K562 (cell line): ENCODE data around the gene KAZN. TPM values are rescaled to one million over a fixed set of nuclear protein-coding genes. Genes with fewer than 3 reads are reported as not detected.
A peak's percentile ranks its signal among the peaks of the same experiment; 100 is the strongest.

ENCODE experiments used
- ATAC-seq: fragments of 200-7000 bp; cut with Tn5 transposase; 3 replicates; pipeline ENCODE4 v1.9.1; 2020; ENCODE audit warnings: moderate library complexity
- BruUV-seq: library from RNA; stranded (reverse); fragments of 400-500 nt; replicated peaks from 2 replicates; lab custom pipeline; 2021; lab: Mats Ljungman, UMichigan
- CTCF ChIA-PET: fragments of 300-600 bp; formaldehyde crosslinking; extraction: SDS; loops from one replicate; lab custom pipeline; 2021; ENCODE audit warnings: low intra/inter-chr PET ratio; lab: Yijun Ruan, JAX
- POLR2A ChIA-PET: fragments of 300-600, 350-650 bp; sonication (Branson Sonifier 250); formaldehyde crosslinking; extraction: SDS; loops from one replicate; lab custom pipeline; 2021; ENCODE audit warnings: antibody characterized with exemption, inconsistent platforms; lab: Yijun Ruan, JAX
- DNase-seq, 4 experiments: peaks; one replicate each; pipeline versions ENCODE4 v3.0.0 to v3.0.0-alpha.2; 2011 to 2018; ENCODE audit warnings: low spot score in 3 of 4, mixed read lengths in 3 of 4; ENCODE audit errors: extremely low read depth in 1 of 4
- FAIRE-seq: peaks from 2 replicates; lab custom pipeline; 2011; peaks lifted over from hg19 to GRCh38; lab: Jason Lieb, UNC
- H2AFZ ChIP-seq: 2 replicates; pipeline ENCODE4 v1.6.0; 2011; ENCODE audit warnings: low read depth, low read length, control low read depth, inconsistent platforms
- H3K27ac ChIP-seq: fragments of 200-600 bp; 3 replicates; pipeline ENCODE4 v1.8.0; 2011; ENCODE audit warnings: low read depth, mild to moderate bottlenecking, control low read depth, inconsistent platforms, low read length, moderate library complexity, mixed read lengths; ENCODE audit errors: extremely low read depth
- H3K27me3 ChIP-seq, 2 experiments: fragments of 300-600 bp in 1 of 2; 2 replicates in 1 of 2; 3 replicates in 1 of 2; pipeline versions ENCODE4 v1.6.0 to v1.8.0; 2011; ENCODE audit warnings: inconsistent platforms in 2 of 2, low read length in 2 of 2, mild to moderate bottlenecking in 1 of 2, mixed read lengths in 1 of 2, moderate library complexity in 1 of 2; ENCODE audit not compliant: control insufficient read depth in 2 of 2, insufficient read depth in 2 of 2
- H3K36me3 ChIP-seq: fragments of 300-600 bp; 3 replicates; pipeline ENCODE4 v1.8.0; 2011; ENCODE audit warnings: mild to moderate bottlenecking, low read length, inconsistent platforms; ENCODE audit not compliant: control insufficient read depth, insufficient read depth
- H3K4me1 ChIP-seq, 2 experiments: fragments of 200-600 bp in 1 of 2; replicated peaks in 1 of 2; 2 replicates in 1 of 2; 3 replicates in 1 of 2; pipeline versions ENCODE4 v1.5.1 to v1.8.0; 2011; ENCODE audit warnings: inconsistent platforms in 2 of 2, low read length in 2 of 2, mild to moderate bottlenecking in 1 of 2, mixed read lengths in 1 of 2, moderate library complexity in 1 of 2; ENCODE audit not compliant: control insufficient read depth in 2 of 2, insufficient read depth in 2 of 2
- H3K4me2 ChIP-seq: 2 replicates; pipeline ENCODE4 v1.6.1; 2011; ENCODE audit warnings: low read length, control low read depth, inconsistent platforms, mixed read lengths; ENCODE audit not compliant: insufficient read depth
- H3K4me3 ChIP-seq: fragments of 200-600 bp; sonication (generic), shearing (Covaris generic); 2 replicates; pipeline ENCODE4 v1.5.1; 2016; ENCODE audit warnings: control low read depth, inconsistent platforms
- H3K79me2 ChIP-seq: fragments of 200-600 bp; 3 replicates; pipeline ENCODE4 v1.8.0; 2011; ENCODE audit warnings: low read length, inconsistent platforms; ENCODE audit not compliant: control insufficient read depth, insufficient read depth
- H3K9ac ChIP-seq, 2 experiments: 2 replicates each; pipeline versions ENCODE4 v1.6.0 to v1.6.1; 2011; ENCODE audit warnings: low read depth in 2 of 2, low read length in 2 of 2, control low read depth in 1 of 2, inconsistent platforms in 1 of 2, mild to moderate bottlenecking in 1 of 2, mixed read lengths in 1 of 2; ENCODE audit not compliant: insufficient read depth in 1 of 2
- H3K9me1 ChIP-seq: one replicate; pipeline ENCODE4 v1.6.0; 2011; ENCODE audit warnings: inconsistent platforms, mild to moderate bottlenecking, low read length, moderate library complexity; ENCODE audit not compliant: control insufficient read depth, insufficient read depth
- H3K9me3 ChIP-seq: replicated peaks from 2 replicates; pipeline ENCODE4 v1.5.1; 2011; ENCODE audit warnings: low read depth, low read length, inconsistent platforms; ENCODE audit not compliant: control insufficient read depth, insufficient read depth
- H4K20me1 ChIP-seq: replicated peaks from 2 replicates; pipeline ENCODE4 v1.6.1; 2011; ENCODE audit warnings: low read length, inconsistent platforms, mixed read lengths; ENCODE audit not compliant: control insufficient read depth, insufficient read depth
- NFIC ChIP-seq: fragments of 450-650 bp; IDR thresholded peaks from 2 replicates; pipeline ENCODE4 v1.6.1; 2017; ENCODE audit warnings: mild to moderate bottlenecking, inconsistent platforms
- STAT5B ChIP-seq: fragments of 250-450 bp; sonication (Bioruptor Pico); IDR thresholded peaks from 2 replicates; pipeline ENCODE4 v1.8.0; 2021; ENCODE audit warnings: mild to moderate bottlenecking, inconsistent platforms
- ZBTB40 ChIP-seq, 2 experiments: fragments of 450-650 bp in 1 of 2; sonication (generic) in 1 of 2; formaldehyde crosslinking in 1 of 2; IDR thresholded peaks; 2 replicates each; pipeline versions ENCODE4 v1.7.1 to v1.9.0; 2016 to 2022; ENCODE audit warnings: inconsistent platforms in 1 of 2, mild to moderate bottlenecking in 1 of 2, missing genetic modification reagents in 1 of 2
- ZNF253 ChIP-seq: fragments of 250-450 bp; sonication (Bioruptor Pico); conservative IDR thresholded peaks from 2 replicates; pipeline ENCODE4 v1.6.1; 2021; ENCODE audit warnings: mild to moderate bottlenecking
- ZSCAN29 ChIP-seq: fragments of 450-650 bp; IDR thresholded peaks from 2 replicates; pipeline ENCODE4 v1.6.1; 2017
- WGBS: fragments of 100-300 bp; shearing (Covaris generic); methylation state at CpG from one replicate; pipeline ENCODE4 v1.1.6; 2016; ENCODE audit warnings: low coverage, mixed read lengths; ENCODE audit not compliant: insufficient coverage; ENCODE audit errors: missing lambda C conversion rate; 5-methylcytosine and 5-hydroxymethylcytosine counted together
- in situ Hi-C: fragments of 300-500 bp; cut with MboI; formaldehyde crosslinking; loops from 4 replicates; pipeline ENCODE4 v1.15.0; 2018; ENCODE audit warnings: inconsistent platforms, mixed read lengths
- intact Hi-C: fragments of 100-400 bp; cut with micrococcal nuclease; formaldehyde crosslinking; loops from 2 replicates; pipeline ENCODE4 v1.14.2; 2022
- polyA plus RNA-seq, 8 experiments: library from polyadenylated mRNA; depleted of rRNA in 4 of 8; stranded (reverse) in 5 of 8; unstranded in 3 of 8; fragments of >200 nt; fragmentation: Nextera tagmentation in 2 of 8; fragmentation: Illumina TruSeq in 1 of 8; extraction: Ambion mirVana in 2 of 8; extraction: Trizol in 1 of 8; gene quantifications; 2 replicates each; pipeline versions ENCODE4 v1.2.1 to v1.2.3, GENCODE V29; 2011 to 2014; ENCODE audit warnings: inconsistent platforms in 1 of 8, missing spikeins in 1 of 8
- total RNA-seq, 7 experiments: library from RNA; depleted of rRNA in 6 of 7; stranded (reverse); fragments of >200 nt in 6 of 7; fragmentation: Illumina TruSeq in 2 of 7; extraction: Trizol in 2 of 7; gene quantifications; 2 replicates each; pipeline versions ENCODE4 v1.2.1 to v1.2.3, GENCODE V29; 2011 to 2021; ENCODE audit warnings: low replicate concordance in 1 of 7

Gene KAZN
- total and polyA plus RNA-seq, 9 of the 15 experiments (the other 6 are each of a cell fraction or from before 2014, with no cell fraction given), result 2.1 to 21.6 (median 5.4) TPM

GRCh38 chr1:14760780-14761179, 162.3 kb downstream of the KAZN start:
- DNase-seq (no peak), FAIRE-seq (no peak), ATAC-seq (no peak)
- no TSS peak for BruUV-seq
- H2AFZ ChIP-seq, result no peak overlapping the region
- H4K20me1 ChIP-seq, result peaks cover 3% of the 10 kb centered on the region; the same call in 1 of the 2 replicates
- H3K27me3 ChIP-seq, result peaks cover 34 to 51% of the 10 kb centered on the region in 2 experiments
- TF ChIP-seq STAT5B (CRISPR knock-in tag) (no peak), NFIC (0 out of 2 replicates have a peak, but pooled peaks have one; percentile 21), ZSCAN29 (no peak), ZBTB40 (IDR thresholded peaks at IDR 0.05) (peak; percentile 93), ZBTB40 (CRISPR knock-in tag; IDR thresholded peaks at IDR 0.05) (peak; percentile 87), ZNF253 (no peak)
- no peaks in the 10 kb centered on the region for H3K4me1 ChIP-seq
- ChIA-PET POLR2A (interaction anchor here (0.6 kb wide), 1 partner anchor 180 kb away, joined by 3 read pairs; no protein-coding TSS in a partner anchor), CTCF (no interaction called here)
- no peaks in the 10 kb centered on the region for H3K36me3 ChIP-seq
- no peaks in the 10 kb centered on the region for H3K9me3 ChIP-seq
- 27% methylated on average over 5 of the region's 5 CpGs for WGBS
- no peak overlapping the region for H3K9ac ChIP-seq
- in situ Hi-C loops (no loop called here), intact Hi-C loops (no loop called here)
- no peak overlapping the region for H3K27ac ChIP-seq
- no peak overlapping the region for H3K4me2 ChIP-seq
- no peak overlapping the region for H3K4me3 ChIP-seq
- no peaks in the 10 kb centered on the region for H3K9me1 ChIP-seq
- no peaks in the 10 kb centered on the region for H3K79me2 ChIP-seq
